Tibial nerve (tissue), 4 donors: Measurements from ENCODE around the gene NECAB3. TPM values are rescaled to one million over a fixed set of nuclear protein-coding genes. Genes with fewer than 3 reads are reported as not detected.

ENCODE experiments used
- DNase-seq, 2 donors: peaks; one replicate each; pipeline ENCODE4 v3.0.0-alpha.2; 2019; ENCODE audit warnings: low spot score in 2 of 2
- H3K27ac ChIP-seq, 4 donors: fragments of 200-600 bp; sonication (generic) in 3 of 4; one replicate each; pipeline ENCODE4 v1.5.1; 2017 to 2019; ENCODE audit warnings: mild to moderate bottlenecking in 1 of 4
- H3K27me3 ChIP-seq, 2 donors: fragments of 200-600 bp; sonication (generic) in 1 of 2; one replicate each; pipeline versions ENCODE4 v1.5.1 to v1.6.0; 2017 to 2019
- H3K36me3 ChIP-seq, 3 donors: fragments of 200-600 bp; sonication (generic); one replicate each; pipeline ENCODE4 v1.5.1; 2018 to 2019
- H3K4me1 ChIP-seq, 4 donors: fragments of 200-600 bp; sonication (generic) in 3 of 4; one replicate each; pipeline ENCODE4 v1.5.1; 2017 to 2019
- H3K4me3 ChIP-seq, 4 donors: fragments of 200-600 bp; sonication (generic) in 3 of 4; one replicate each; pipeline ENCODE4 v1.5.1; 2017 to 2019; ENCODE audit warnings: mild to moderate bottlenecking in 1 of 4, moderate library complexity in 1 of 4
- H3K9me3 ChIP-seq, 4 donors: fragments of 200-600 bp; sonication (generic) in 3 of 4; one replicate each; pipeline ENCODE4 v1.5.1; 2017 to 2019
- EP300 ChIP-seq, 2 donors: sonication (generic); formaldehyde crosslinking; IDR thresholded peaks; one replicate each; pipeline ENCODE4 v1.6.1; 2017; ENCODE audit warnings: antibody characterized with exemption in 2 of 2, mild to moderate bottlenecking in 1 of 2
- POLR2A ChIP-seq, 2 donors: fragments of 450-650 bp; IDR thresholded peaks; one replicate each; pipeline ENCODE4 v1.6.1; 2017; ENCODE audit warnings: antibody characterized with exemption in 2 of 2, mild to moderate bottlenecking in 2 of 2, moderate library complexity in 2 of 2
- WGBS, 2 donors: methylation state at CpG; one replicate each; pipeline ENCODE4 v1.1.5; 2018; 5-methylcytosine and 5-hydroxymethylcytosine counted together
- total RNA-seq, 4 donors: library from RNA; depleted of rRNA; stranded (reverse); fragments of >200 nt; gene quantifications; one replicate each; pipeline ENCODE4 v1.1.0, GENCODE V29; 2016
- TF ChIP-seq, protein P1 (sequence below), 5 experiments: fragments of 200-600 bp in 3 of 5; fragments of 450-650 bp in 2 of 5; sonication (generic) in 3 of 5; IDR thresholded peaks; one replicate each; pipeline ENCODE4 v1.5.1; 2016 to 2019; ENCODE audit warnings: antibody characterized with exemption in 5 of 5, mild to moderate bottlenecking in 3 of 5, moderate library complexity in 2 of 5

The NECAB3 gene
- total RNA-seq, 4 donors from 2014 or later: 80.8 to 103 (median 91.5) TPM

DNA sequence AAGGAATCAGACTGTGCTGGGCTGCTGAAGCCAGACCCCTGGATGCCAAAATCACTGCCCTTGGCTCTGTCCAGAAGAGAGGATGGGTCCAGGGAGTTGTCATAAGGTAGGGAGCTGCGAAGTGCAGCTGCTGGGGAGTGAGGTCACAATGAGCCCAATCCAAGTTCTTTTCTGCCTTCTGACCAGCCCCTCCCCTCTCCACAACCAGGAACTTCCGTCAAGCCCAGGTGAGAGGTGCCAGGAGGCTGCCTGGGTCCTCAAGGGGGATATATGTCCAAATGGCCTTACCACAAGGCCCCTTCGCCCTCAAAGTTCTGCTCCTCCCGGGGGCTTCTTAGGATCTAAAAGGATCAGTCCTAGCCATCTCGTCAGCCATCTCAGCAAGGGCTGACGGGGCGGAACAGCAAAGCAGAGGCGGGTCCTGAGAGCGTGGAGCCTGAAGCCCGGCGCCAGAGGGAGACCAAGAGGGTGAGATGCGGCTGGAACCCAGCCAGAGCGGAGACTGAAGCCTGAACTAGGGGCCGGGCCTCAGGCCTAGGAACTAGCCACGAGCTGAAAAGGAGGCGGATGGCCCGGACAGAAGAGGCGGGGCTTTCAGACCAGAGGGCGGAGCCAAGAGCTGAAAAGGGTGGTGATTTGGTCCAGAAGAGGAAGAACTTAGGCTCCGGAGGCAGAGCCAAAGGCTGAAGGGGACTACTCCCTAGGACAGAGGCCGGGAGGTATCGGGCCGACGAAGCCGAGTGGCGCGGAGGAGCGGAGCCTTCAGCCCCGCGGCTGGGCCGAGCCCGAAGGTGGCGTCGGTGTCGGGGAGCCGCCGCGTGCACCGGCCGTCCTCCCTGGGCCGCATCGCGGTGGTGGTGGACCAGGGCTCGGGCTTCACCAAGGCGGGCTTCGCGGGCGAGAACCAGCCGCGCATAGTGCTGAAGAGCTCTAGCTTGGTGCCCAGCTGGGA is 7.7 kb downstream of the NECAB3 start, which contains the start of gene ACTL10:
ACTL10 (plus strand) TSS at position 651 of the 952 bp plus-strand sequence. CDS start 555 bp downstream, outside the sequence.
- TF ChIP-seq, protein P1, sequence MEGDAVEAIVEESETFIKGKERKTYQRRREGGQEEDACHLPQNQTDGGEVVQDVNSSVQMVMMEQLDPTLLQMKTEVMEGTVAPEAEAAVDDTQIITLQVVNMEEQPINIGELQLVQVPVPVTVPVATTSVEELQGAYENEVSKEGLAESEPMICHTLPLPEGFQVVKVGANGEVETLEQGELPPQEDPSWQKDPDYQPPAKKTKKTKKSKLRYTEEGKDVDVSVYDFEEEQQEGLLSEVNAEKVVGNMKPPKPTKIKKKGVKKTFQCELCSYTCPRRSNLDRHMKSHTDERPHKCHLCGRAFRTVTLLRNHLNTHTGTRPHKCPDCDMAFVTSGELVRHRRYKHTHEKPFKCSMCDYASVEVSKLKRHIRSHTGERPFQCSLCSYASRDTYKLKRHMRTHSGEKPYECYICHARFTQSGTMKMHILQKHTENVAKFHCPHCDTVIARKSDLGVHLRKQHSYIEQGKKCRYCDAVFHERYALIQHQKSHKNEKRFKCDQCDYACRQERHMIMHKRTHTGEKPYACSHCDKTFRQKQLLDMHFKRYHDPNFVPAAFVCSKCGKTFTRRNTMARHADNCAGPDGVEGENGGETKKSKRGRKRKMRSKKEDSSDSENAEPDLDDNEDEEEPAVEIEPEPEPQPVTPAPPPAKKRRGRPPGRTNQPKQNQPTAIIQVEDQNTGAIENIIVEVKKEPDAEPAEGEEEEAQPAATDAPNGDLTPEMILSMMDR (IDR thresholded peaks at IDR 0.05): peak in 4 of 5 experiments; percentile 28 to 63 (median 42)
- TF ChIP-seq EP300 (IDR thresholded peaks at IDR 0.05): peak in 1 of 2 donors; percentile 94
- peak; percentile 81 to 97 for TF ChIP-seq POLR2A (IDR thresholded peaks at IDR 0.05)
- H3K4me3 ChIP-seq: peak within 1 kb of the TSS; percentile 39 to 71 (median 64)
- no peaks in the 10 kb centered on the region for H3K27me3 ChIP-seq
- H3K4me1 ChIP-seq: peaks cover 0 to 49% (median 16%) of the 10 kb centered on the region in 4 donors
- peak; percentile 98 for DNase-seq
- no peaks in the 10 kb centered on the region for H3K9me3 ChIP-seq
- H3K36me3 ChIP-seq: peaks cover 0 to 31% (median 0%) of the 10 kb centered on the region in 3 donors
- peak within 1 kb of the TSS; percentile 74 to 93 (median 90) for H3K27ac ChIP-seq
- WGBS, 2 donors: 1 to 11% methylated on average over 29 to 43 of the region's 50 CpGs

DNA sequence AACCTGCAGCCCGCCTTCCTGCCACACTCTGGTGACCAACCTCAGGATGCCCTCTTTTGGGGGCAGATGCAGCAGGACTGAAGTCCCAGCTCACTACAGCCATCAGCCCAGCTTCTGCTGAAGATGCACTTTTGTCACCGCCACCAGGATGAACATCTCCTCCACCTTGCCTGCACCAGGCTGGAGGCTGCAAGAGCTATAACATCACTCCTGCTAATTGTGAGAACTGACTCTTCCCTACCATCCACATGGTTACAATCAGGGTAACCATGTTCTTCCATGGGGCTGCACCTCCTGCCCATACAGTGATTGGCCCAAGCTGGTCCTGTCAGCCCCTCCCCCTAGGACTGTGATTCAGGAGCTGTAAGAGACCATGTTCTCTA is 9.5 kb downstream of the NECAB3 start:
- Histone ChIP-seq H3K9me3 (no peaks in the 10 kb centered on the region), H3K27me3 (no peaks in the 10 kb centered on the region), H3K4me3 (no peak overlapping the region), H3K4me1 (peaks cover 0 to 49% (median 16%) of the 10 kb centered on the region in 4 donors), H3K36me3 (peaks cover 0 to 21% (median 0%) of the 10 kb centered on the region in 3 donors), H3K27ac (peak overlapping the region in 2 of 4 donors; percentile 93 to 94)
- 87 to 100% methylated on average over 2 of the region's 2 CpGs for WGBS, 2 donors
- TF ChIP-seq POLR2A (IDR thresholded peaks at IDR 0.05) (no peak), EP300 (IDR thresholded peaks at IDR 0.05) (no peak)
- TF ChIP-seq, protein P1 (IDR thresholded peaks at IDR 0.05): no peak
- DNase-seq: no peak

DNA sequence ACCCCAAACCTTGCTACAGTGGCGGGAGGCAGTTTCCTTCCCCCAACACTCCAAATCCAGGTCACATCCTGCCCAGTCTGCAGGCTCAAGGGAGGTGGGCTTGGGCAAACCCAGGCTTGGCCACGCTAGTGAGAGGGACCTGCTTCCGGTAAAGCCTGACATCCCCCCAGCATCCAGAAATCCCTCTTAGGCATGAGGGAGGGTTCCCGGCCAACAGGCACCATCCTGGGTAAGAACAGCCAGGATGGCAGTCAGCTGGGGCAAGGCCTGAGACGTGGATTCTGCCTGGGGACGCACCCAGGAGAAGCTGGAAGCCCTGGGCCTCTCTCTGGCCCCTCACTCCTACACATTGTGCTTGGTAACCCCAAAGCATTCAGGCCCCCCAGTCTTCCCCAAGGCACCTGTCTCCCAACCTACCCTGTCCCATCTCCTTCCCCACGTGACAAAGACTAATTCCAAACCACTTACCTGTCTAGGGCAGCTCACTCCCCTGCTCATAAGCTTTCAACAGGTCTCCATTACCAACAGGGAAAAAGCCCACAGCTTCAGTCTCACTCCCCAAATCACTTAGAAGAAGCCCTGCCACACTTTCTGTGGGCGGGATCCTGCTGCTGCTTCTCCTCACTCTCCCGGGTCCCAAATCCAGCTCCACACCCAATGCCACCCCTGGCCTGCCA is 10.0 kb downstream of the NECAB3 start:
- no peak for DNase-seq
- no peak for TF ChIP-seq POLR2A (IDR thresholded peaks at IDR 0.05)
- TF ChIP-seq, protein P1 (IDR thresholded peaks at IDR 0.05): no peak
- peak overlapping the region; percentile 71 to 94 (median 92) for H3K27ac ChIP-seq
- H3K36me3 ChIP-seq: peaks cover 0 to 21% (median 0%) of the 10 kb centered on the region in 3 donors
- 33 to 39% methylated on average over 8 to 9 of the region's 9 CpGs for WGBS, 2 donors
- peaks cover 0 to 49% (median 16%) of the 10 kb centered on the region in 4 donors for H3K4me1 ChIP-seq
- no peaks in the 10 kb centered on the region for H3K9me3 ChIP-seq
- no peaks in the 10 kb centered on the region for H3K27me3 ChIP-seq
- H3K4me3 ChIP-seq: peak overlapping the region; percentile 56 to 93 (median 66)

DNA sequence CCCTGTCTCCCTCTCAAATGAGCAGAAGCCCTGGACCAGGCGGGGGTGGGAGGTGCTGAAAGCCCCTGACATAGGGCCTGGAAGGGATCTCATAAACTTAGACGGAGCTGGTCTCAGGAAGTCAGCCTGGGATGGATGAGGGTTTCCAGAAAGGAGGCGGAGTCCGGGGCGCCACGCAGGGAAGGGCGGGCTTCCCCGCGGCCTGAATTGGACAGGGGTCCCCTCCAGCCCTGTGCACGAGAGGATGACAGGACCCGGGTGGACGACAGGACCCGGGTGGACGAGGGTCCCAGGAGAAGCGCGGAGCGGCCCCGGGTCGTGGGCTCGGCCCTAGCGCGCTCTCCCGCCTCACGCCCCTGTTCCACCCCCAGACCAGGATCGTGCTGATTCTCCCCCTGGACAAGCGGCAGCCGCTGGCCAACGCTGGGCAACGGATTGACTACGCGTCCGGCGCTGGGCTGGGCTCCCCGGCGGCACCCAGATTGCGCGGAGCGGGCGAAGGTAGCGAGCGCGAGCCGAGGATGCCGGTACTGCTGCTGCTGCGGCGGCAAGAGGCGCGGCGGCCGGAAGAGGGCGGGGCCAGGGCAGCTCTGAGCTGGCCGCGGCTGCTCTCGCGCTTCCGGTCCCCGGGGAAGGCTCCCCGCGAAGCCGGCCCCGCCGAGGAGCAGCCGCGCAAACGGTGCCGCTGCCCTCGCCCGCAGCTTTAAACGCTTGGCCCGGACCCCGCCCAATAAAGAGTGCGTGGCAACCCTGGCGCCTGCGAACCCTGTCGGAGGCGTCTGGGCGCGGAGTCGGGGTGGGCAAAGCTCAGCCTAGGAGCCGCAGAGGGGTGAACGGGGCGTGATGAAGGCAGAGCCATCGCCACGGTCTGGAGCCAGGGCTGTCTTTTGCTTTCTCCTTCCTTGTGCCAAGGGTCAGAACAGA is 10.8 kb downstream of the NECAB3 start:
- H3K4me1 ChIP-seq: peaks cover 0 to 49% (median 16%) of the 10 kb centered on the region in 4 donors

More for the DNA sequence above, 10.8 kb downstream of the NECAB3 start:
- TF ChIP-seq, protein P1 (IDR thresholded peaks at IDR 0.05): peak in 2 of 5 experiments; percentile 36 to 37
- TF ChIP-seq EP300 (IDR thresholded peaks at IDR 0.05) (peak in 1 of 2 donors; percentile 82), POLR2A (IDR thresholded peaks at IDR 0.05) (peak; percentile 29 to 68)
- no peaks in the 10 kb centered on the region for H3K27me3 ChIP-seq
- H3K4me3 ChIP-seq: peak overlapping the region; percentile 56 to 93 (median 66)
- H3K9me3 ChIP-seq: no peaks in the 10 kb centered on the region
- peaks cover 0 to 22% (median 0%) of the 10 kb centered on the region in 3 donors for H3K36me3 ChIP-seq
- H3K27ac ChIP-seq: peak overlapping the region; percentile 71 to 94 (median 92)
- 0% methylated on average over 52 to 74 of the region's 84 CpGs for WGBS, 2 donors
- peak in 1 of 2 donors; percentile 58 for DNase-seq
